DOHH2 (cell line): ENCODE measurements around the gene TPP1.

Experiments used
- CTCF ChIP-seq: fragments of 200-600 bp; sonication (generic); IDR thresholded peaks from one replicate; pipeline ENCODE4 v1.5.1; 2014; ENCODE audit warnings: antibody characterized with exemption, mild to moderate bottlenecking, low read depth, low read length; ENCODE audit not compliant: poor library complexity, severe bottlenecking
- EZH2phosphoT487 ChIP-seq: fragments of 200-600 bp; sonication (generic); IDR thresholded peaks from 2 replicates; pipeline ENCODE4 v1.6.1; 2017; ENCODE audit warnings: borderline replicate concordance, mild to moderate bottlenecking, antibody characterized with exemption, low read length, moderate library complexity, mixed read lengths

GRCh38 chr11:6603287-6604080 is 15.7 kb downstream of the TPP1 start, which contains the start of the genes ILK and RRP8:
- peak; percentile 27 for TF ChIP-seq CTCF
- no peak for TF ChIP-seq EZH2phosphoT487
